Germinal center (tissue), 1 donor: ENCODE measurements around the gene F8.
"Not testable (repeated sequence)": the region's sequence is repeated elsewhere in the genome, so short reads cannot be mapped to it uniquely, and the experiment has no call there.

Experiments used
- DNase-seq: peaks from one replicate; pipeline ENCODE4 v3.0.0; 2012; ENCODE audit warnings: mixed read lengths, low spot score

Gene F8

GRCh38 chrX:155031657-155032056, 9.1 kb upstream of the F8 start:
- DNase-seq, result no peak

DNA sequence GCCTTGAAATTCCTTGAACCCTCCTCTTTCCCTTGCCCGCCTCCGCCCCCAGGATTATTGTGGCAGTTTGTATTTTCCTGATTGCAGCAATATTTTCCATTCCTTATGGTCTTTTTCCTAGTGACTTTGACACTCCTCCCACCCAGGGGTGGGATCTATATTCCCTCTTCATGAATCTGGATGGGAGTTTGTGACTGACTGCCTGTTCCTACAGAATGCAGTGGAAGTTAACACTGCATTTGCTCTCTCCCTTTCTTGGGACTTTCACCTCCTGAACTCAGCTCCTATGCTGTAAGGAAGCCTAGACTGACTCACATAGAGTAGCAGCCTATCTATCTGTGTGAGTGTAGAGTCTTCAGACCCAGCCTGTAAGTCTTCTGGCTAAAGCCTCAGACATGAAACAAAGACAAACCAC, 6.4 kb upstream of the F8 start:
- no peak for DNase-seq

- DNase-seq, result no peak
Observed at GRCh38 chrX:155028129-155028528, 5.6 kb upstream of the F8 start.

DNA sequence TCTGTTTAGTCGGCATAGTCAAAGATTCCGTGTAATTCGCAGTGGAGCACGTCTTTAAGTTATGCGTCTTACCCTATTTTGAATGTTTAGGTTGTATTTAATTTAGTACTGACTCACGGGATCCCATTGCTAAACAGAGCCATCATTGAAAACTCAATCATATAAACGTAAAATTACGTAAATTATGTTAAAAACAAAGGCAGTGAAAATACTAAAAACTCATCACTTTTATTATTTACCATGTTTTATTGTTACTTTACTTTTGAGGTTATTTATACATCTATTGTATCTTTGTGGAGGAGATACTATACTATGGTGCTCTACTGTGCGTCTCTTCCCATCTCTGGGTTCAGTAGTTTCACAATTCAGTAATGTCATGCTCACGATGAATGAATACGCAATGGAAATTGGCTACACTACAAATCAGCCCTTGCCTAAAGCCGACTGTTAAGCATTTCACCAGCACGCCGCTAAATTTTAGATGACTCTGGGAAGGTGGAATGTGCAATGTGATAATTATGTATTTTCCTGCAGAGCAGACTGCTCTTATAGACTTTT, 5.1 kb upstream of the F8 start:
- no peak for DNase-seq

GRCh38 chrX:155026727-155027508, 4.4 kb upstream of the F8 start, which contains the start of gene FUNDC2:
FUNDC2 (plus strand) TSS chrX:155026844; CDS start chrX:155026939, 95 bp downstream.
- peak; percentile 88 for DNase-seq

DNA sequence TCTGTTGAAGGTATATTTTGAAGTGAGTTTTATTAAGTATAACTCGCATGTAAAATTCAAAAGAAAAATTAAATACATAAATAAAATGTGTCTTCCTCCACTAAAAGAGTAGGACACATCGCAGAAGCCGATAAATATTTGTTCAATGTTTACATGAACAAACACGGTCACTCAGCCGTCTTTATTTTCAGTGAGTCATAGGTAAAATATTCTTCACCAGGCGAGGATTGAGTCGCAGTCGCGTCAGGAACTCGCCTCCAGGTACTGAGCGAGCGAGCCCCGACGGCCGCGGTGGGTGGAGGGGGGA, 3.9 kb upstream of the F8 start:
- no peak for DNase-seq

GRCh38 chrX:155023907-155024833, 1.6 kb upstream of the F8 start:
- no peak for DNase-seq

DNA sequence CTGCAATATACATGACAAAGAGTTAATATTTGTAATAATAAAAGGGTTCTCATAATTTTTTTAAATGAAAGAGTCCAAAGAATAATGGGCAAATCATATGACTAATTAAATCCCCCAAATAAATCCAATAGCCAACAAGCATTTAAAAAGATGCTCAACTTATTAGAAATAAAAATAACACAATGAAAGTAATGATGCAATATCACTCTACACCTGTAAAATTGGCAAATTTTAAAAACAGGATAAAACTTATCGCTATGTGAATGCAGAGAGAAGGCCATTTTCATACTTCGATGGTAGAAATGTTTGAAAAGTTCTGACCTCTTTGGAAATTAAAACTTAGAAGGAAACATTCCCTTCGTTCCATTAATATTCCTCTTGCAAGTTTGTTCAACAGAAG, 1.9 kb downstream of the F8 start:
- no peak for DNase-seq

GRCh38 chrX:155009994-155010472, 12.5 kb downstream of the F8 start:
- DNase-seq, result no peak

DNA sequence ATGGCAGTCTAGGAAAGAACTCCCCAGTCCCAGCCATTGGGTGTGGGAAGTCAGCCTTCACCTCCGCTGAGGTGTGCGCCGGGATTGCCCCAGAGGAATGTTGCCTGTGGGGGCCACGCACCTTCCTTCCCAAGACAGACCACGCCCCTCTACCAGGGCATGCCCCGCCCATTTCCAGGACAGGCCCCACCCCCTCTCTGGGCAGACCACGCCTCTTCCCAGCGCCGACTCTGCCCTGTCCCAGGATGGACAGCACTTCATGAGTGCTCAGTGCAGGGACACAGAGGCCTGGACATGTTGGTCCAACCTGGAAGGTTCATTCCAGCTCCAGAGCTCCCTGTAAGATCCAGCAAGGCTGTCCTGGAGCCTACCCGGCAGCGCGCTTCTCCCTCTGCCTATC, 13.9 kb downstream of the F8 start:
- DNase-seq, result not testable (repeated sequence)

DNA sequence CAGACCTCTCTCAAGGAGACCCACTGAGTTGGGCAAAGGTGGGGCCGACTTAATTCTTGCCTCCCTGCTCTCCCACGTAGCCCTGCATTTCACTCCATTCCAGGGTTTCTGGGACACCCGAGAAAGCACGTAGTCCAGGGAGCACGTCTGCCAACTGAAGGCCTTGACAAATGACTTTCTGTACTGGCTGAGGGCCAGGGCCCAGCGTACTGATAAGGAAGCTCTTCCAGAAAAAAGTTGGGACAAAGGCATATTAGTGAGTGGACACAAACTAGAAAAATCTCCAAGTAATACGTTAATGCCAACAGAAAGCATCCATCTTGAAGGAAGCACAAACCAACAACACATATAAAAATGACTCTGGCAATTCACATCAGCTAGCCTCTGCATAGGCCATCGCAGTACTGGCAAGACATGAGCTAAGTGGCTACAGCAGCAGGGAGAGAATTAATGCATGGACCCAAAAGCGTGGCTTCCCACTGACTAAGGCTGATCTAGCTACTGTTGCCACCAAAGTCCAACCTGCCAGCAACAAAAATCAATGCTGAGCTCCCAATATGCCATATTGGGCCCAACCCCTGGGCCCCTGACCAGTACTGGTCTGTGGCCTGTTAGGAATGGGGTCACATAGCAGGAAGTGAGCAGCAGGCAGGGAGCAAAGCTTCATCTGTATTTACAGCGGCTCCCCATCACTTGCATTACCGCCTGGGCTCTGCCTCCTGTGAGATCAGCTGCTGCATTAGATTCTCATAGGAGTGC, 15.4 kb downstream of the F8 start:
- DNase-seq, result not testable (repeated sequence)

GRCh38 chrX:155006379-155006778, 16.1 kb downstream of the F8 start:
- not testable (repeated sequence) for DNase-seq

DNA sequence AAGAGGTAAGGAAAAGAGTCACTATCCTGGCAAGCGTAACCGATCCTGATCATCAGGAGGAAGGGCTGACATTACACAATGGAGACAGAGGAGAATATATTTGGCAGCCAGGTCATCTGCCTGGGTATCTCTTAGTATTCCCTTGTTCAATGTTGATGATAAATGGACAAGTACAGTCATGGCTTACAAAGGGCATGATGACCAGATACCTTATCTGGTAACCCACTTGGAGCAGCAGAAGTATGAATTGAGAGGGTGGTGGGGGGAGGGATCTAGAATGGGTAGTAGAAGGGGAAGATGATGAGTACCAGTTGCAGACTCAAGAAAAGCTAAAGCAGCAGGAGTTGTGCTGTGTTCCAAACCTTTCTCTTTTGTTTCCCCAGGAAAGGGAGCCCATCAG, 17.3 kb downstream of the F8 start:
- DNase-seq, result no peak

GRCh38 chrX:155001873-155002272, 20.6 kb downstream of the F8 start:
- DNase-seq, result no peak

DNA sequence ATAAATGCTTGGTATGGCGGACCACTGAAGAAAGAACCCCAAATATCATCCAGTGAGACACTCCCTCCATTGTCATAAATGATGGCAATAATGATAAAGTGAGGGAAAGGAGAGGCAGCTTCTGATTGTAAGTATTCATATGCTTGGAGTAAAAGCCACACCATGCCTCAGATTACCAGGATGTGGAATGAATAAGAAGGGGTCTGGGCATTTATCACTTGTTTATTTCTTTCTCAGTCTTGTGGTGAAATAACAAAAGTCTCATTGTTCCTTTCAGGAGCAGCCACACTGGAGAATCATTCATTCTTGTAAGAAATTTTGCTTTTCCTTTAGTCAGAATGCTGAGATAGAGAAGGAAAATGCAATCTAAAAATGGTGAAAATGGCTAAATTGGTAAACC, 21.7 kb downstream of the F8 start:
- DNase-seq, result no peak

DNA sequence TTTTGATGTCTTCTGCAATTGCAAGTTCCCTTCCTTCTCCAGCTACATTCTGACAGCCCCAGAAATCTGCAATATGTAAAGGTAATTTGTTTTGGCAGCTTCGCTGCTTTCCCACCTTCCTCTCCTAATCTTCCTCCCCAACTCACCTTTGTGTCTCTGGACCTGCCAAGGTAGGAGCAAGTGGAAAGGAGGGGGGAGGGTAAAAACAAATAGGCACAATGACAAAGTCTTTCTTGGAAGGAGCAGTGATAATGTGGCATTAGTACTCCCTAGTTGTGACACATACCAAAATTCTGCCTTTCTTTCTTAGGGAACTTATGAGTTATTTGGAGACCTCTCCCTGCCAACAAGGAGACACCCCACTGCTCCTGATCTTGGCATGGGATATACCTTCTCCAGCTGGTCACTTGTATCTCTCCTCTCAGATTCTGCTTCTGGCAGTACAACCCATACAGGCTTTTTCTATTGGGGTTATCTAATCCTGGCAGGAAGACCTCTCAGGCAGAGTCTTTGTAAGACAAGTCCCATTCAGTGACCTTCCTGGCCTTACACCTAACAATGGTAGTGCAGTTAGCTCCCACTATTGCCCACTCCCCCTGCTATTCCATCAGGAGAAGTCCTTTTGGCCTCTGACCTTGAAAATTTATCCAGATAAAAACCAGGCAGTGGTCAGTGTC, 24.2 kb downstream of the F8 start:
- no peak for DNase-seq

DNA sequence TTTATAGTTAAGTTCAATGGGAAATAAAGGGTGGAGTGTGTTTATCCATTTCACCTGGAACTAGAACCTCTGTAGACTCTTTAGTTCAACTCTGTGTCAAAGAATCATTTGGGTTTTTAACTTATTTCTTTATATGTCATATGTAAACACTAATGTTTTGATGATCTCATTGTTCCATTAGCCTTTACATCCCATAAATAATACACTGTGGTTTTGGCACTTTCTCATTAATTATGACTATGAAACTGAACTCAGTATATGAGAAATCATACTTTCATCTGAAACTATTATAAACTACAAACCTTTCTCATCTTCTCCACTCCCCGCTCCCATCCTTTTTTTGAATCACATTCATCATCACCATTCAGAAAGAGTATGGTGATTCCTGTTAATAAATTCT, 31.0 kb downstream of the F8 start:
- DNase-seq, result no peak

- DNase-seq, result no peak
Observed at GRCh38 chrX:154991039-154991438, 31.5 kb downstream of the F8 start.

DNA sequence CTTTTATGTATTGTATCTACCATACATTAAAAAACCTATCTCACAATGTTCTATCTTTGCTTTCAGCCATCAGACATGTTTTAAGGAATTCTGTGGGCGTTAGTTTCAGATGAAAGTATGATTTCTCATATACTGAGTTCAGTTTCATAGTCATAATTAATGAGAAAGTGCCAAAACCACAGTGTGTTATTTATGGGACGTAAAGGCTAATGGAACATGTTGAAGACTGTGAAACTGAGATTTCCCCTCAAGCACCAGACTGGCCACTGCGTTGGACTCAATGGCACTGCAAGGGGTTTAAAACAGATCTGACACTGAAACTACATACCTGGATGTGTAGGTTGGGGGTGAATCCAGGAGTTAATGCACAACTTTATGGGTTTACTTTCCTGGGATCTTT, 32.0 kb downstream of the F8 start:
- DNase-seq, result no peak

GRCh38 chrX:154988719-154989118, 33.8 kb downstream of the F8 start:
- DNase-seq, result no peak

DNA sequence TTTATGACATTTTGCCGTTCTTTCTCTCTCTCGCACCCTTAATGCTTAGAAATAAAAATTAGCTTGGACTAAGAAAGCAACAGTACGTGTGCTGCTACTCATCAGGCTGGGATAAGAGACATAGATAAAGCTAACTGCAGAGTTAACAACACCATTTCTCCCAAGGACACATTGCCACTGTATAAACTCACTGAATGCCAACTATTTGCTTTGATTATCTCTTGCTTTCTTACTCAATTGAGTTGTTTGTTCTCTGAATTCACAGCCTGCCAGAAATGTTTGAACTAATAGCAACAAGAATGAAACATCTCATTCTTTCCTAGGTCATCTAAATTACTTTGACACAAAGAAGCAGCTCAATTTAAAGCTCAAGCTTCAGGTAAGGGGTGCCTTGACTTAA, 34.6 kb downstream of the F8 start:
- no peak for DNase-seq
